ENCODE measurements around the gene ARHGAP1.
A peak's percentile ranks its signal among the peaks of the same experiment; 100 is the strongest.

DNA sequence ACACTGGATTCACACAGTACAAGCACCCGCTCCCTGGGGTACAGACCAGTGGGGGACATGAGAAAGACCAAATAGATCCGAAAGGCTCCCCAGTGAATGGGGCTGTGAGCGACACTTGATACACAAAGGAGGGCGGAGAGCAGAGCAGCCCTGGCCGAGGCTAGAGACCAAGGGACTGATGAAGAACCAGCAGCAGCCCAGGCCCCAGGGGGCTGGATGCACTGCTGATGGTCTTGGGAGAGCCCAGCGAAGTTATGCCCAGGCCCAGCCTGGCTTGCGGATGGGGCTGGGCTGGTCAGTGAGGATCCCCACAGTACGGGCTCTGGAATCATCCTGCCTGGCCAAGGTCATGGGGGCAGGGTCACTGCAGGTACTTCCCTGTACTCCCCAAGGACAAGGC, 23.2 kb downstream of the ARHGAP1 start:
- no peak for TF ChIP-seq CTCF (IDR thresholded peaks at IDR 0.05; ENCODE audit: poor library complexity, severe bottlenecking)
- no peak for TF ChIP-seq MXI1 (conservative IDR thresholded peaks at IDR 0.05; ENCODE audit: poor library complexity, severe bottlenecking)
- peak; percentile 15 for TF ChIP-seq POLR2AphosphoS5 (IDR thresholded peaks at IDR 0.05)
- no peak for TF ChIP-seq EZH2 (IDR thresholded peaks at IDR 0.05; ENCODE audit: borderline replicate concordance, insufficient read depth, low read length, poor library complexity, severe bottlenecking)
- no peak for TF ChIP-seq EP300 (conservative IDR thresholded peaks at IDR 0.05; ENCODE audit: poor library complexity, severe bottlenecking)
- no peak for TF ChIP-seq REST (IDR thresholded peaks at IDR 0.05; ENCODE audit: borderline replicate concordance)
- no peak for TF ChIP-seq RAD21 (conservative IDR thresholded peaks at IDR 0.05)
- no peak for TF ChIP-seq TAF1 (IDR thresholded peaks at IDR 0.05; ENCODE audit: low read depth)

Measured in neural cell (in vitro differentiated cells).